A673 (cell line): ENCODE measurements around the gene CTRL.

Source experiments
- CTCF ChIP-seq: fragments of 300-800, 200-600 bp; sonication (generic); conservative IDR thresholded peaks from 2 replicates; pipeline ENCODE4 v1.5.1; 2017; ENCODE audit warnings: low read depth, mild to moderate bottlenecking, antibody characterized with exemption, low read length, moderate library complexity, mixed read lengths
- EZH2 ChIP-seq: fragments of 200-600 bp; sonication (generic); IDR thresholded peaks from 2 replicates; pipeline ENCODE4 v1.6.1; 2017; ENCODE audit warnings: borderline replicate concordance, low read depth, mild to moderate bottlenecking, mixed read lengths, antibody characterized with exemption, low read length; ENCODE audit not compliant: poor library complexity, severe bottlenecking

GRCh38 chr16:67943256-67943618 is 11.6 kb upstream of the CTRL start:
- TF ChIP-seq CTCF (no peak), EZH2 (no peak)
